ENCODE measurements around the gene ZCWPW1.

DNA sequence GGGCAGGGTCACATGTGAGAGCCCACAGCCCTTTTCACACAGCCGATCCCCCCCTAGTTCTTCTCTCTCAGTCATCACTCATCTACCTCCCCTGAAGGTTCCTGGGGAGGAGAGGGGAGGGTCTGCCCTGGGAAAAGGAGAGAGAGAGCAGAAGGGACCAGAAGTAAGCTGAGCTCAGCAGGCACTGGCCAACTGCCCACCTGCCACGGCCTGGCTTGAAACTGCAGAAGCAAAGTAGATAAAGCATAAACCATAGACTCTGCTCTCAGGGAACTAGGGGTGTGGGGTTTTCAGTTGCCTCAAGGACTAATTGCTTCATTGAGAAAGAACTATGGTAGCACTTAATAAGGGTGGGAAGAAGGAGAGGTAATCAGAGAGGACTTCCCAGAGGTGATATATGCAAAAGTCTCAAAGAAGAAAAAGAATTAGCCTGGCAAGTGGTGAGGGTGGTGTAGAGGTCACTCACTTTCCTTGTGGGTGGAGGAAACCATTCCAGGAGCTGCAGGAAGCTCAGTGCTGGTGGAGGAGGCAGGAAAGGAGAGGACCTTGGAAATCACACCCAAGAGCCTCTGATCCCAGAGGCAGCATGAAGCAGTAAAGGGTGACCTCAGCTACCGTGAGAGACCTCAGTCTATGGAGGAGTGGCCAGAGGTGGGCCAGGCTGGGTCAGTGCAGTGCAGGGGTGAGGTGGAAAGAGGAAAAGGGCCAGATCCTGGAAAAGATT, 38.1 kb downstream of the ZCWPW1 start:
- TF ChIP-seq EZH2 (IDR thresholded peaks at IDR 0.05) (no peak), POLR2AphosphoS5 (IDR thresholded peaks at IDR 0.05; ENCODE audit: borderline replicate concordance, low read depth, low read length) (no peak), FOXP2 (optimal IDR thresholded peaks at IDR 0.05; ENCODE audit: control extremely low read depth, extremely low read length, insufficient read depth) (no peak)

Data from SK-N-MC (cell line).